Esophagus squamous epithelium (tissue), 5 donors: ENCODE results near the gene NRXN3. TPM values are rescaled to one million over a fixed set of nuclear protein-coding genes. Genes with fewer than 3 reads are reported as not detected.

ENCODE experiments used
- DNase-seq: peaks from one replicate; lab custom pipeline; 2025; lab: John Stamatoyannopoulos, UW
- H3K27ac ChIP-seq, 4 donors: fragments of 200-600 bp; sonication (generic); one replicate each; pipeline ENCODE4 v1.5.1; 2016 to 2019; ENCODE audit warnings: mild to moderate bottlenecking in 1 of 4
- H3K27me3 ChIP-seq, 4 donors: fragments of 200-600 bp; sonication (generic); 1 replicate in 3 of 4; 2 replicates in 1 of 4; pipeline versions ENCODE4 v1.5.1 to v1.6.0; 2017 to 2021; ENCODE audit warnings: antibody characterized with exemption in 1 of 4
- H3K36me3 ChIP-seq, 3 donors: fragments of 200-600 bp; sonication (generic); one replicate each; pipeline ENCODE4 v1.5.1; 2016 to 2019
- H3K4me1 ChIP-seq, 3 donors: fragments of 200-600 bp; sonication (generic); one replicate each; pipeline ENCODE4 v1.5.1; 2017 to 2019
- H3K4me3 ChIP-seq, 4 donors: fragments of 200-600 bp; sonication (generic); 1 replicate in 3 of 4; 2 replicates in 1 of 4; pipeline ENCODE4 v1.5.1; 2016 to 2019; ENCODE audit warnings: mild to moderate bottlenecking in 2 of 4, moderate library complexity in 1 of 4
- H3K9me3 ChIP-seq, 3 donors: fragments of 200-600 bp; sonication (generic); one replicate each; pipeline ENCODE4 v1.5.1; 2016 to 2019
- CTCF ChIP-seq, 6 experiments: fragments of 450-650 bp in 4 of 6; fragments of 200-600 bp in 2 of 6; sonication (generic) in 2 of 6; IDR thresholded peaks; one replicate each; pipeline ENCODE4 v1.5.1; 2016 to 2019; ENCODE audit warnings: antibody characterized with exemption in 6 of 6, mild to moderate bottlenecking in 4 of 6, moderate library complexity in 4 of 6
- POLR2A ChIP-seq, 4 donors: fragments of 450-650 bp; IDR thresholded peaks; one replicate each; pipeline ENCODE4 v1.6.1; 2017; ENCODE audit warnings: antibody characterized with exemption in 4 of 4, mild to moderate bottlenecking in 4 of 4, moderate library complexity in 3 of 4
- WGBS, 2 donors: methylation state at CpG; one replicate each; pipeline ENCODE4 v1.1.5; 2018; 5-methylcytosine and 5-hydroxymethylcytosine counted together
- intact Hi-C: fragments of 100-400 bp; cut with DNase I; formaldehyde crosslinking; loops from one replicate; pipeline ENCODE4 v1.15.0; 2022
- total RNA-seq, 4 donors: library from RNA; depleted of rRNA; stranded (reverse); fragments of >200 nt; gene quantifications; one replicate each; pipeline ENCODE4 v1.1.0, GENCODE V29; 2016
- donor health status: DM: yes; HTN: yes; CAD: no.

The NRXN3 gene
- total RNA-seq, 4 donors from 2014 or later, result 0.30 to 15.8 (median 1.5) TPM

- Histone ChIP-seq H3K4me3 (no peak overlapping the region), H3K27ac (no peak overlapping the region), H3K9me3 (no peaks in the 10 kb centered on the region), H3K4me1 (no peaks in the 10 kb centered on the region), H3K36me3 (no peaks in the 10 kb centered on the region), H3K27me3 (no peaks in the 10 kb centered on the region)
- TF ChIP-seq POLR2A (IDR thresholded peaks at IDR 0.05), result no peak
- intact Hi-C loops, result no loop called here
- DNase-seq, result no peak
- 49 to 67% methylated on average over 2 of the region's 2 CpGs for WGBS, 2 donors
Observed at GRCh38 chr14:78690836-78691235, 520.7 kb downstream of the NRXN3 start.

DNA sequence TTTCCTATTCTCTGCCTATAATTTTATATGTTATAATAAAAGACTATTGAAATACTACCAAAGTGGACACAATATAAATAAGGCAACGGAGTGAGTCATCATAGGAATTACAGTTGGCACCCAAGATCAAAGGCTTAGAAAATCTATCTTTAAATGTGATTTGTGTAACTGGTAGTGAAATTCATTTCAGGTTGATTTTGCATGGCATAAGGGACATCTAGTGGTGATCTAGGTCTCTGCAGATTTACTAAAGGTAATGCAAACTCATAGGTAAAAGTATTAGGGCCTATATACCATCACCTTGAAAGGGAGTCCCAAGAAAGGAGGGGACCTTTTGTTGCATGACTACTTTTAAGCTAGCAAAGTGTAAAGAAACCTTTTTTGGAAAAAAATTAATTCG lies 527.2 kb downstream of the NRXN3 start:
- H3K27ac ChIP-seq, result no peak overlapping the region
- no peaks in the 10 kb centered on the region for H3K4me1 ChIP-seq
- intact Hi-C loops, result no loop called here
- no peaks in the 10 kb centered on the region for H3K27me3 ChIP-seq
- TF ChIP-seq CTCF (IDR thresholded peaks at IDR 0.05), result peak in 5 of 6 experiments; percentile 17 to 48 (median 23)
- TF ChIP-seq POLR2A (IDR thresholded peaks at IDR 0.05), result no peak
- H3K9me3 ChIP-seq, result no peaks in the 10 kb centered on the region
- no peak for DNase-seq
- WGBS, 2 donors, result 5 to 10% methylated on average over 2 of the region's 2 CpGs
- H3K4me3 ChIP-seq, result no peak overlapping the region
- no peaks in the 10 kb centered on the region for H3K36me3 ChIP-seq

GRCh38 chr14:78698991-78699390 lies 528.8 kb downstream of the NRXN3 start:
- Histone ChIP-seq H3K36me3 (no peaks in the 10 kb centered on the region), H3K27me3 (no peaks in the 10 kb centered on the region), H3K27ac (no peak overlapping the region), H3K4me3 (no peak overlapping the region), H3K4me1 (no peaks in the 10 kb centered on the region), H3K9me3 (no peaks in the 10 kb centered on the region)
- WGBS, 2 donors, result 57 to 62% methylated on average over 3 of the region's 3 CpGs
- DNase-seq, result no peak
- no peak for TF ChIP-seq POLR2A (IDR thresholded peaks at IDR 0.05)
- no peak for TF ChIP-seq CTCF (IDR thresholded peaks at IDR 0.05)
- intact Hi-C loops, result no loop called here

DNA sequence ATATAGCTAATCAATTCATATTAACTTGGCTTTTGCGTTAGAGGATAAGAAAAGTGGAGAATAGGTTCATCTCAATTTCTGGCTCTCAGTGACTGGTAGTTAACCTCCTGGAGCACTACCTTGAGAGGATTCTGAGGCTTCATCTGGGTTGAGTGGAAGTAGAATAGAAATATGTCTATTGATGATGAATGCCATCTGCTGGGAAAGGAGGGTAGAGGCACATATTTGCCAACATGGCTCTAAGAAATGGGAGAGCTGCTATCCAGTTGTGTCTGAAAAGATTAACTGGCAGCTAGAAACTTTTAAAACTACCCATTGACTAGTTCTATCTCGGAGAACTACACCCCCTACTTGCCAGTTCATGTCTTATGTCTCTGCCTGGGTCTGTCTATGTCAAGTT lies 530.1 kb downstream of the NRXN3 start:
- DNase-seq, result no peak
- 61 to 64% methylated on average over 2 of the region's 2 CpGs for WGBS, 2 donors
- TF ChIP-seq CTCF (IDR thresholded peaks at IDR 0.05) (no peak), POLR2A (IDR thresholded peaks at IDR 0.05) (no peak)
- no peak overlapping the region for H3K27ac ChIP-seq
- no peaks in the 10 kb centered on the region for H3K9me3 ChIP-seq
- H3K4me1 ChIP-seq, result no peaks in the 10 kb centered on the region
- intact Hi-C loops, result no loop called here
- H3K27me3 ChIP-seq, result no peaks in the 10 kb centered on the region
- no peak overlapping the region for H3K4me3 ChIP-seq
- H3K36me3 ChIP-seq, result no peaks in the 10 kb centered on the region

DNA sequence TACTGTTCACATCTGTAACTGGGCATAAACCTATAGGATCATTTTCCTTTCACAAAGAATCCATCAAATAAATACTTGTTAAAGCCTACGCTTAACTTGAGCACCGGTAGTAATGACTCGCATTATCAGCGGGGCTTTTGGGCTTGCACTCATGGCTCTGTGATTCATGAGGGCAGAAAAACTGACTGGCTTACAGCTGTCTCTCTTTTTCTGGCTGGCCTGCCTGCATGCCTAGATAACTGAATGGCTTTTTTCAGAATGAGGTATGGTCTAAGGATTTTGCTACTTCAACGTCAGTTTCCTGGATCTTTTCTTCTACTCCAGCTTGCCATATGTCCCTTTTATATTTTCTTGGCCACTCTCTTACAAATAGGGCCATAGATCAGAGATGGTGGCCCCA lies 531.1 kb downstream of the NRXN3 start:
- 60 to 68% methylated on average over 5 of the region's 5 CpGs for WGBS, 2 donors
- intact Hi-C loops, result no loop called here
- Histone ChIP-seq H3K4me1 (no peaks in the 10 kb centered on the region), H3K27ac (no peak overlapping the region), H3K9me3 (no peaks in the 10 kb centered on the region), H3K4me3 (no peak overlapping the region), H3K36me3 (no peaks in the 10 kb centered on the region), H3K27me3 (no peaks in the 10 kb centered on the region)
- no peak for DNase-seq
- TF ChIP-seq POLR2A (IDR thresholded peaks at IDR 0.05) (no peak), CTCF (IDR thresholded peaks at IDR 0.05) (no peak)

DNA sequence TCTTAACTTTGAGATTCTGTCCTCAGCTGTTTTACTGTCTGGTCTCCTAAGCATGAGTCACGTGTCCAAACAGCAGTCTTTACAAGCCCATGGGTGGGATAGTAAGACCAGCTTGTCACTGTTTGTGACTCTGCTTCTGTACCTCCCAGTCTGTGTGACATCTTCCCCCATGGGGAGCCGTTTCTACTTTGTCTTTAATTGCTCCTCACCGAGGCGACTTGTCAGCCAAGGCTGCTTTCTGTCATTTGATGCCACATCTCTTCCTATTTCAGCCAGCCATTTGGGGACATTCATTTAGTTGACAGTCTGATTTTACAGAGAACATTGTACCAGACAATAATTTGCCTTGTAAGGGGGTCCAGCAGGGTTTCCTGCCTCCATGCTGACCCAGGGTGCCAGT lies 534.8 kb downstream of the NRXN3 start:
- DNase-seq, result no peak
- TF ChIP-seq POLR2A (IDR thresholded peaks at IDR 0.05) (no peak), CTCF (IDR thresholded peaks at IDR 0.05) (no peak)
- intact Hi-C loops, result no loop called here
- Histone ChIP-seq H3K9me3 (no peaks in the 10 kb centered on the region), H3K27me3 (no peaks in the 10 kb centered on the region), H3K36me3 (no peaks in the 10 kb centered on the region), H3K4me3 (no peak overlapping the region), H3K4me1 (no peaks in the 10 kb centered on the region), H3K27ac (no peak overlapping the region)
- 57 to 70% methylated on average over 4 of the region's 4 CpGs for WGBS, 2 donors
